Transverse colon (tissue), 4 donors: ENCODE data around the gene PTPRA. TPM values are rescaled to one million over a fixed set of nuclear protein-coding genes. Genes with fewer than 3 reads are reported as not detected.
"Not testable (repeated sequence)": the region's sequence is repeated elsewhere in the genome, so short reads cannot be mapped to it uniquely, and the experiment has no call there.

Source experiments
- DNase-seq: peaks from one replicate; pipeline ENCODE4 v3.0.0-alpha.2; 2019
- H3K27ac ChIP-seq, 4 donors: fragments of 200-600 bp; sonication (generic); 2 replicates each; pipeline ENCODE4 v1.5.1; 2016 to 2018; ENCODE audit warnings: inconsistent platforms in 4 of 4
- H3K27me3 ChIP-seq: fragments of 200-600 bp; sonication (generic); 2 replicates; pipeline ENCODE4 v1.5.1; 2017; ENCODE audit warnings: inconsistent platforms
- H3K36me3 ChIP-seq, 4 donors: fragments of 200-600 bp; sonication (generic); 2 replicates each; pipeline ENCODE4 v1.5.1; 2017 to 2019; ENCODE audit warnings: inconsistent platforms in 4 of 4
- H3K4me1 ChIP-seq, 4 donors: fragments of 200-600 bp; sonication (generic); 2 replicates each; pipeline ENCODE4 v1.5.1; 2017 to 2020; ENCODE audit warnings: inconsistent platforms in 4 of 4
- H3K4me3 ChIP-seq, 4 donors: fragments of 200-600 bp; sonication (generic); 1 replicate in 1 of 4; 2 replicates in 3 of 4; pipeline versions ENCODE4 v1.5.1 to v1.6.1; 2017 to 2019; ENCODE audit warnings: inconsistent platforms in 4 of 4
- H3K9me3 ChIP-seq, 2 donors: fragments of 200-600 bp; sonication (generic); 2 replicates each; pipeline ENCODE4 v1.5.1; 2017 to 2019; ENCODE audit warnings: inconsistent platforms in 2 of 2
- EP300 ChIP-seq: sonication (generic); formaldehyde crosslinking; IDR thresholded peaks from one replicate; pipeline ENCODE4 v1.6.1; 2017; ENCODE audit warnings: antibody characterized with exemption, low read depth
- POLR2A ChIP-seq: fragments of 450-650 bp; IDR thresholded peaks from one replicate; pipeline ENCODE4 v1.6.1; 2016; ENCODE audit warnings: antibody characterized with exemption, mild to moderate bottlenecking, moderate library complexity
- POLR2AphosphoS5 ChIP-seq, 3 donors: sonication (generic); formaldehyde crosslinking; IDR thresholded peaks; one replicate each; pipeline ENCODE4 v1.6.1; 2016; ENCODE audit warnings: antibody characterized with exemption in 3 of 3
- WGBS, 2 donors: methylation state at CpG; one replicate each; pipeline ENCODE4 v1.1.5; 2018; ENCODE audit warnings: low coverage in 1 of 2; 5-methylcytosine and 5-hydroxymethylcytosine counted together
- in situ Hi-C, 4 donors: fragments of 200-750 bp; cut with MboI; loops; one replicate each; pipeline versions ENCODE4 v1.15.0 to v1.15.1; 2017; ENCODE audit warnings: low sequenced_read_pairs in 3 of 4, low pct_ligation_motif_present in 1 of 4, low pct_unique_long_range_greater_than_20kb in 1 of 4
- intact Hi-C: fragments of 100-400 bp; cut with DNase I; formaldehyde crosslinking; loops from one replicate; pipeline ENCODE4 v1.15.1; 2023; ENCODE audit warnings: low total_unique reads
- total RNA-seq, 4 donors: library from RNA; depleted of rRNA; stranded (reverse); fragments of >200 nt; gene quantifications; one replicate each; pipeline ENCODE4 v1.1.0, GENCODE V29; 2016
- TF ChIP-seq, protein P1 (sequence below), 5 experiments: fragments of 200-600 bp in 3 of 5; fragments of 450-650 bp in 2 of 5; sonication (generic) in 3 of 5; IDR thresholded peaks; 1 replicate in 2 of 5; 2 replicates in 3 of 5; pipeline ENCODE4 v1.5.1; 2016 to 2017; ENCODE audit warnings: antibody characterized with exemption in 5 of 5, inconsistent platforms in 3 of 5, mild to moderate bottlenecking in 2 of 5, moderate library complexity in 1 of 5

Gene PTPRA
- total RNA-seq, 4 donors from 2014 or later, result 32.2 to 55.8 (median 45.8) TPM

DNA sequence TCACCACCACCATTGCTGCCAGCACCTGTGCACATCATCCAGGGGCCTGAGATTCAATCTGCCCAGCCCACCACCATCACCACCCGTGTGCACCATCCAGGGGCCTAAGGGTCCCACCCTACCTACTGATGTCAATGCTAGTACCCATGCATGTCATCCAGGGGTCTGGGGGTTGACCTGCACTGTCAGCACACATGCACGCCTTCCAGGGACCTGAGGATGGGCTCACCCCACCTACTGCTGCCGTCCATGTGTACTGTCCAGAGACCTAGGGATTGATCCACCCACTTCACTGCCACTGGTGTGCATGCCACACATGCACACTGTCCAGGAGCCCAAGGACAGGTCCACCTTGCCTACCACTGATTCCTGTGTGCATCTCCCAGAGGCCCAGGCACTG is 186.2 kb downstream of the PTPRA start:
- H3K27ac ChIP-seq, result no peak overlapping the region
- 92% methylated on average over 3 of the region's 3 CpGs; no CpG with 5 or more reads in 1 of the 2 donors for WGBS, 2 donors
- DNase-seq, result no peak
- intact Hi-C loops (loop anchor here (10.0 kb wide), 1 partner anchor 55 kb away; no protein-coding TSS in a partner anchor), in situ Hi-C loops (loop anchor here in 2 of 4 donors (10.0 to 25.0 kb wide), 2 partner anchors 55 to 253 kb away; no protein-coding TSS in a partner anchor)
- no peaks in the 10 kb centered on the region for H3K36me3 ChIP-seq
- no peaks in the 10 kb centered on the region for H3K4me1 ChIP-seq
- H3K4me3 ChIP-seq, result no peak overlapping the region
- no peaks in the 10 kb centered on the region for H3K27me3 ChIP-seq
- TF ChIP-seq POLR2A (no peak), POLR2AphosphoS5 (IDR thresholded peaks at IDR 0.05) (no peak), EP300 (no peak)
- TF ChIP-seq, protein P1, sequence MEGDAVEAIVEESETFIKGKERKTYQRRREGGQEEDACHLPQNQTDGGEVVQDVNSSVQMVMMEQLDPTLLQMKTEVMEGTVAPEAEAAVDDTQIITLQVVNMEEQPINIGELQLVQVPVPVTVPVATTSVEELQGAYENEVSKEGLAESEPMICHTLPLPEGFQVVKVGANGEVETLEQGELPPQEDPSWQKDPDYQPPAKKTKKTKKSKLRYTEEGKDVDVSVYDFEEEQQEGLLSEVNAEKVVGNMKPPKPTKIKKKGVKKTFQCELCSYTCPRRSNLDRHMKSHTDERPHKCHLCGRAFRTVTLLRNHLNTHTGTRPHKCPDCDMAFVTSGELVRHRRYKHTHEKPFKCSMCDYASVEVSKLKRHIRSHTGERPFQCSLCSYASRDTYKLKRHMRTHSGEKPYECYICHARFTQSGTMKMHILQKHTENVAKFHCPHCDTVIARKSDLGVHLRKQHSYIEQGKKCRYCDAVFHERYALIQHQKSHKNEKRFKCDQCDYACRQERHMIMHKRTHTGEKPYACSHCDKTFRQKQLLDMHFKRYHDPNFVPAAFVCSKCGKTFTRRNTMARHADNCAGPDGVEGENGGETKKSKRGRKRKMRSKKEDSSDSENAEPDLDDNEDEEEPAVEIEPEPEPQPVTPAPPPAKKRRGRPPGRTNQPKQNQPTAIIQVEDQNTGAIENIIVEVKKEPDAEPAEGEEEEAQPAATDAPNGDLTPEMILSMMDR (IDR thresholded peaks at IDR 0.05), result no peak
- H3K9me3 ChIP-seq, result no peaks in the 10 kb centered on the region

DNA sequence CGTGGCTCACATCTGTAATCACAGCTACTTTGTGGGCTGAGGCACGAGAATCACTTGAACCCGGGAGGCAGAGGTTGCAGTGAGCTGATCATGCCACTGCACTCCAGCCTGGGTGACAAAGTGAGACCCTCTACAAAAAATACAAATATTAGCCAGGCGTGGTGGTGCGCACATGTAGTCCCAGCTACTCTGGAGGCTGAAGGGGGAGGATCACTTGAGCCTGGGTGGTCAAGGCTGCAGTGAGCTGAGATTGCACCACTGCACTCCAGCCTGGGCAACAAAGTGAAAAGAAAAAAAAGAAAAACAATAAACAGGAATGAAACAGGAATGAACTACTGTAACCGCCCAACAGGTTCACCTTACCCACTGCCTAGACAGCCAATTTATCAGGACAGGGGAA is 190.8 kb downstream of the PTPRA start:
- H3K9me3 ChIP-seq, intact Hi-C loops, H3K4me3 ChIP-seq, H3K27ac ChIP-seq, H3K36me3 ChIP-seq, DNase-seq, H3K4me1 ChIP-seq, H3K27me3 ChIP-seq: not testable (repeated sequence)
- in situ Hi-C loops, result loop anchor here in 2 of 4 donors (25.0 kb wide), 1 partner anchor 248 kb away; no protein-coding TSS in a partner anchor
- 81 to 94% methylated on average over 3 to 6 of the region's 6 CpGs for WGBS, 2 donors

DNA sequence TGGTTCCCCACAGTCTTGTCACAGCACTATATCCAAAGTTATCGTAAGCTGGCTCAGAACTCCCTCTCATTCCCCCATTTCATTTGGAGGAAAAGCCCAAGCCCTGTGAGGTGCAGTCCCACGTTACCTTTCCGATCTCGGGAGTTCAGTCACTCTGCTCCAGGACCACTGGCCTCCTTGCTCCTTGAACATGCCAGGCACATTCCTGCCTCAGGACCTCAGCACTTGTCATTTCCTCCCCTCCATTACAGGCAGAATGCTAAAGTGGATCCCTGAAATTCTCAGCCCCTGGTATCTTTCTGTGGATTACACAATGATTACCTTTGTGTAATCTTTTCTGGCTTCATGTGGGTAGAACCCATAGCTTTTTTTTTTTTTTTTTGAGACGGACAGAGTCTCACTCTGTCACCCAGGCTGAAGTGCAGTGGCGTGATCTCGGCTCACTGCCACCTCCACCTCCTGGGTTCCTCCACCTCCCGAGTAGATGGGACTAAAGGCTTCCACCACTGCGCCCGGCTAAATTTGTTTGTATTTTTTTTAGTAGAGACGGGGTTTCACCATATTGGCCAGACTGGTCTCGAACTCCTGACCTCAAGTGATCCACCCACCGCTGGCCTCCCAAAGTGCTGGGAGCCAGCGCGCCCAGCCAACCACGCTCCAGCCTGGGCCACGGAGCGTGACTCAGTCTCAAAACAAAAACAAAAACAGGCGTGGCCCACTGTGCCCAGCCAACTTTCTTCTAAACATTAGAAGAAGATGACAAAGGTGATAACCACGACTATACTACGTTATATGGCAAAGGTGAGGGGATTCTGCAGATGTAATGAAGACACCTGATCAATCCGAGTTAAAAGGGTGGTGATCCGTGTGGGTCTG is 194.1 kb downstream of the PTPRA start:
- Histone ChIP-seq H3K9me3 (no peaks in the 10 kb centered on the region), H3K27me3 (peaks cover 20% of the 10 kb centered on the region), H3K4me1 (peaks cover 0 to 11% (median 8%) of the 10 kb centered on the region in 4 donors), H3K36me3 (no peaks in the 10 kb centered on the region), H3K4me3 (no peak overlapping the region), H3K27ac (no peak overlapping the region)
- in situ Hi-C loops, result loop anchor here in 2 of 4 donors (25.0 kb wide), 1 partner anchor 245 kb away; no protein-coding TSS in a partner anchor
- no peak for TF ChIP-seq POLR2A
- no peak for TF ChIP-seq EP300
- TF ChIP-seq, protein P1 (IDR thresholded peaks at IDR 0.05), result no peak
- no peak for TF ChIP-seq POLR2AphosphoS5 (IDR thresholded peaks at IDR 0.05)
- WGBS, 2 donors, result 71 to 77% methylated on average over 6 to 23 of the region's 23 CpGs
- no peak for DNase-seq
- intact Hi-C loops, result no loop called here

GRCh38 chr20:3068075-3068474 is 194.8 kb downstream of the PTPRA start:
- H3K4me1 ChIP-seq, result peaks cover 0 to 12% (median 9%) of the 10 kb centered on the region in 4 donors
- in situ Hi-C loops (loop anchor here in 2 of 4 donors (25.0 kb wide), 1 partner anchor 244 kb away; no protein-coding TSS in a partner anchor), intact Hi-C loops (no loop called here)
- no peaks in the 10 kb centered on the region for H3K9me3 ChIP-seq
- DNase-seq, result no peak
- TF ChIP-seq POLR2A (no peak), EP300 (no peak), POLR2AphosphoS5 (IDR thresholded peaks at IDR 0.05) (no peak)
- TF ChIP-seq, protein P1 (IDR thresholded peaks at IDR 0.05), result no peak
- H3K4me3 ChIP-seq, result no peak overlapping the region
- no peaks in the 10 kb centered on the region for H3K36me3 ChIP-seq
- H3K27ac ChIP-seq, result no peak overlapping the region
- peaks cover 27% of the 10 kb centered on the region for H3K27me3 ChIP-seq
- WGBS, 2 donors, result 53 to 68% methylated on average over 4 to 8 of the region's 8 CpGs
